ENCODE data around the gene MAP2K4.
"Not testable (repeated sequence)": the region's sequence is repeated elsewhere in the genome, so short reads cannot be mapped to it uniquely, and the experiment has no call there.

Gene MAP2K4

DNA sequence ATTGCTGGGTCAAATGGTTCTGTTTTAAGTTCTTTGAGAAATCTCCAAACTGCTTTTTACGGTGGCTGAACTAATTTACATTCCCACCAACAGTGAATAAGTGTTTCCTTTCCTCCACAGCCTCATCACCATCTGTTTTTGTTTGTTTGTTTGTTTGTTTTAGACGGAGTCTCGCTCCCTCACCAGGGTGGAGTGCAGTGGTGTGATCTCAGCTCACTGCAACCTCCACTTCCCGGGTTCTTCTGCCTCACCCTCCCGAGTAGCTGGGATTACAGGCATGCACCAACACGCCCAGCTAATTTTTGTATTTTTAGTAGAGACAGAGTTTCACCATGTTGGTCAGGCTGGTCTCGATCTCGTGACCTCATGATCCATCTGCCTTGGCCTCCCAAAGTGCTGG lies 141.5 kb downstream of the MAP2K4 start:
- H3K27ac Mint-ChIP-seq; DNase-seq; H3K36me3 Mint-ChIP-seq (ENCODE audit: insufficient read depth); H3K4me1 Mint-ChIP-seq (ENCODE audit: low read depth in 2 of 2); H3K4me3 Mint-ChIP-seq; ATAC-seq (replicated peaks): not testable (repeated sequence)
- Mint-ChIP-seq H3K9me3 (peaks cover 0 to 15% of the 10 kb centered on the region in 2 donors), H3K27me3 (peaks cover 7 to 19% of the 10 kb centered on the region in 2 donors)

- no peak overlapping the region for H3K4me3 Mint-ChIP-seq
- no peak for ATAC-seq (replicated peaks)
Measured at GRCh38 chr17:12164085-12164484, 143.4 kb downstream of the MAP2K4 start.

DNA sequence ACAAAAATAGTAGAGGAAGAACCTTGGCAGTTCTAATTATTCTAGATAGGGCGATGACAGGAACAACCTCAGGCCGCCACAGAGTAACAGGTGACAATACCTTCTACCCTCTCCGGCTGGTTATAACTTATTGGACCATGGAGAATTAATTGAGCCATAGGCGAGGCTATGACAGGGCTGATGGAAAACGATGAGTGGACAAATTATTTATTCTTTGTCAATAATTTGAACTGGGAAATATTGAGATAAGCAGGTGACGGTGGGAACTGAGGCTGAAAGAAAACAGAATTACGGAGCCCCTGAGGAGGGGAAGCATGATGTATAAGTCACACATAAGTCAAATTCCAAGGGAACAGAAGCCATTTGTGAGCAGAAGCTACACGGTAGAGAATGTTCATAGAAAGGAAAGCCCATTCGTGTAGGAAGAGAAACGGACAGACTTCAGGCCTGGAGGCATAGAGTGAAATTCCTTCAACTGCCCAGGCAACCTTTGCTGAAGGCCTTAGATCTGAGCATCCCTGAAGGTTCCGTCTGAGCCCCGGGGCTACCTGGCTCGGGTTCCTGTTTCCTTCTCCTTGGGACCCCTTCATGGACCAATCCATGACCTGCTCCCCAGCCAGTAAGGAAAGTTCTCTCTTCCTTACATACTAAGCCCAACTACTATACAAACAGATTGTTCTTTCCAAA lies 158.1 kb downstream of the MAP2K4 start:
- no peaks in the 10 kb centered on the region for H3K9me3 Mint-ChIP-seq
- no peaks in the 10 kb centered on the region for H3K4me1 Mint-ChIP-seq (ENCODE audit: low read depth in 2 of 2)
- no peaks in the 10 kb centered on the region for H3K36me3 Mint-ChIP-seq (ENCODE audit: insufficient read depth)
- H3K4me3 Mint-ChIP-seq: no peak overlapping the region
- no peak for DNase-seq
- H3K27me3 Mint-ChIP-seq: peaks cover 0 to 10% of the 10 kb centered on the region in 2 donors
- no peak overlapping the region for H3K27ac Mint-ChIP-seq
- ATAC-seq (replicated peaks): no peak

More at GRCh38 chr17:12164085-12164484, 143.4 kb downstream of the MAP2K4 start:
- H3K36me3 Mint-ChIP-seq (ENCODE audit: insufficient read depth): no peaks in the 10 kb centered on the region
- peaks cover 7 to 19% of the 10 kb centered on the region in 2 donors for H3K27me3 Mint-ChIP-seq
- no peak for DNase-seq
- H3K9me3 Mint-ChIP-seq: peaks cover 0 to 7% of the 10 kb centered on the region in 2 donors
- no peaks in the 10 kb centered on the region for H3K4me1 Mint-ChIP-seq (ENCODE audit: low read depth in 2 of 2)
- H3K27ac Mint-ChIP-seq: no peak overlapping the region

DNA sequence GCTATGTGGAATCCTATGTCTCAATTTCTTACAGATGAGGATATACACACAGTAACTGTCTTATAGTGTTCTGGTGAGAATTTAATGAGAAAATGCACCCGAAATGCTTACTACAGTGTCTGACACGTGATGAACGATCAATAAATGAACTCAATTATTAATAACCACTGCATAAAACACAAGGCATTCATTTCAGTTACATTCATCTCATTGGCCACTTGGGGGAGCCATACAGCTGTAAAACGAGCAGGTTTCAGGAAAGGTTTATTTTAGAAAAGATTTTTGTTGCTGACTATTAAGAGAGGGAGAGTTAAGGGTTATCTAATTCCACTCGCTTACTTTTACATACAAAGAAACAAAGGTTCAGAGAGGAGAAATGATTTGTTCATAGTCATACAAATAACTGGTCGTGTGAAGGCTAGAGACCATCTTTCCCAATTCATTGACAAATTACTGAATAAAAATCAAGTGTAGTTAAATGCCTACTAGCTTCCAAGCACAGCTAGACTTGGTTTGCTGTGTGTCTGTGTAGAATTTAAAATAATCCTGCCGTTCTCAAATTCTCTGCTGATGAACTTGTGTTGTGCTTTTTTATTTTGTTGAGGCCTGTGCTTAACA lies 160.1 kb downstream of the MAP2K4 start:
- Mint-ChIP-seq H3K4me3 (no peak overlapping the region), H3K27ac (no peak overlapping the region), H3K27me3 (no peaks in the 10 kb centered on the region), H3K9me3 (no peaks in the 10 kb centered on the region), H3K36me3 (ENCODE audit: insufficient read depth) (no peaks in the 10 kb centered on the region), H3K4me1 (ENCODE audit: low read depth in 2 of 2) (no peaks in the 10 kb centered on the region)
- ATAC-seq (replicated peaks) (no peak), DNase-seq (no peak)

DNA sequence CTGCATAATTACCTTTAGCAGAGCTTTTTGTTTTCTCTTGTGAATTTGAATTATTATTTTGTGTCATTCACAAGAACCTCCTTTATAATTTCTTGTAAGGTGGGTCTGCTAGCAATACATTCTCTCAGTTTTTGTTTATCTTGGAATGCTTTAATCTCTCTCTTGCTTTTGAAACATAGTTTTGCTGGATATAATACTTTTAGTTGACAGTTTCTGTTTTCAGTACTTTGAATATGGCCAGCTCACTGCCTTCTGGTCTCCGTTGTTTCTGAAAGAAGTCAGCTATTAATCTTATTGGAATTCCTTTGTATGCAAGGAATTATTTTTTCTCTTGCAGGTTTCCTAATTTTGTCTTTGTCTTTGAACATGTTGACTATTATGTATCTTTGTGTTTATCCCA lies 167.0 kb downstream of the MAP2K4 start:
- Mint-ChIP-seq H3K4me1 (ENCODE audit: low read depth in 2 of 2) (no peaks in the 10 kb centered on the region), H3K4me3 (no peak overlapping the region), H3K36me3 (ENCODE audit: insufficient read depth) (no peaks in the 10 kb centered on the region), H3K9me3 (peaks cover 7 to 9% of the 10 kb centered on the region in 2 donors), H3K27ac (no peak overlapping the region), H3K27me3 (peaks cover 6 to 7% of the 10 kb centered on the region in 2 donors)
- DNase-seq: no peak
- ATAC-seq (replicated peaks): no peak

- Mint-ChIP-seq H3K36me3 (ENCODE audit: insufficient read depth) (no peaks in the 10 kb centered on the region), H3K4me3 (no peak overlapping the region), H3K9me3 (peaks cover 7 to 9% of the 10 kb centered on the region in 2 donors), H3K27me3 (peaks cover 19 to 26% of the 10 kb centered on the region in 2 donors), H3K4me1 (ENCODE audit: low read depth in 2 of 2) (no peaks in the 10 kb centered on the region), H3K27ac (no peak overlapping the region)
- no peak for ATAC-seq (replicated peaks)
- DNase-seq: no peak
Measured at GRCh38 chr17:12193144-12193735, 172.6 kb downstream of the MAP2K4 start.
